IMR-90 (cell line): ENCODE results near the gene SIRT2. TPM values are rescaled to one million over a fixed set of nuclear protein-coding genes. Genes with fewer than 3 reads are reported as not detected.

Source experiments
- ATAC-seq: fragments of 200-7000 bp; cut with Tn5 transposase; 2 replicates; pipeline ENCODE4 v1.9.1; 2020; ENCODE audit warnings: low read depth, mild to moderate bottlenecking, moderate library complexity
- BruUV-seq: library from RNA; stranded (reverse); fragments of 400-500 nt; replicated peaks from 2 replicates; lab custom pipeline; 2021; lab: Mats Ljungman, UMichigan
- CTCF ChIA-PET: fragments of 300-600 bp; formaldehyde crosslinking; extraction: SDS; loops from one replicate; lab custom pipeline; 2021; ENCODE audit warnings: antibody characterized with exemption; lab: Yijun Ruan, JAX
- POLR2A ChIA-PET: fragments of 300-600 bp; sonication (Branson Sonifier 250); formaldehyde crosslinking; loops from one replicate; lab custom pipeline; 2022; ENCODE audit warnings: antibody characterized with exemption; ENCODE audit not compliant: unreplicated experiment; lab: Charles Lee
- DNase-seq: peaks from one replicate; pipeline ENCODE4 v3.0.0; 2013
- H2AFZ ChIP-seq: replicated peaks from 2 replicates; pipeline ENCODE3; 2013; ENCODE audit warnings: low read length, mild to moderate bottlenecking; ENCODE audit not compliant: poor library complexity
- H2AK5ac ChIP-seq: 2 replicates; pipeline ENCODE4 v1.6.1; 2013; ENCODE audit warnings: low read depth, low read length, inconsistent platforms
- H2AK9ac ChIP-seq: replicated peaks from 2 replicates; pipeline ENCODE3; 2013; ENCODE audit warnings: mild to moderate bottlenecking, low read depth, low read length, moderate library complexity; ENCODE audit not compliant: poor library complexity
- H2BK120ac ChIP-seq: 2 replicates; pipeline ENCODE4 v1.6.1; 2013; ENCODE audit warnings: low read depth, low read length, inconsistent platforms
- H2BK15ac ChIP-seq: 3 replicates; pipeline ENCODE4 v1.6.1; 2013; ENCODE audit warnings: low read depth, low read length, inconsistent platforms
- H2BK20ac ChIP-seq: 2 replicates; pipeline ENCODE4 v1.6.1; 2013; ENCODE audit warnings: low read depth, mild to moderate bottlenecking, inconsistent platforms, low read length, moderate library complexity
- H2BK5ac ChIP-seq: 2 replicates; pipeline ENCODE4 v1.6.1; 2013; ENCODE audit warnings: mild to moderate bottlenecking, low read depth, low read length, inconsistent platforms; ENCODE audit not compliant: poor library complexity, severe bottlenecking
- H3K14ac ChIP-seq: replicated peaks from 2 replicates; pipeline ENCODE4 v1.6.1; 2013; ENCODE audit warnings: low read depth, low read length, inconsistent platforms
- H3K18ac ChIP-seq: 2 replicates; pipeline ENCODE4 v1.6.1; 2013; ENCODE audit warnings: low read depth, low read length, control low read depth
- H3K23ac ChIP-seq: 2 replicates; pipeline ENCODE4 v1.6.1; 2013; ENCODE audit warnings: low read depth, low read length, inconsistent platforms
- H3K27ac ChIP-seq: 2 replicates; pipeline ENCODE4 v1.5.1; 2013; ENCODE audit warnings: mild to moderate bottlenecking, control low read depth, low read length; ENCODE audit not compliant: insufficient read depth
- H3K27me3 ChIP-seq: 2 replicates; pipeline ENCODE4 v1.6.1; 2013; ENCODE audit warnings: low read length; ENCODE audit not compliant: control insufficient read depth, insufficient read depth
- H3K36me3 ChIP-seq: 2 replicates; pipeline ENCODE4 v1.6.1; 2013; ENCODE audit warnings: low read length, mixed read lengths; ENCODE audit not compliant: control insufficient read depth, insufficient read depth
- H3K4ac ChIP-seq: 2 replicates; pipeline ENCODE4 v1.6.1; 2013; ENCODE audit warnings: low read depth, low read length, inconsistent platforms
- H3K4me1 ChIP-seq: 2 replicates; pipeline ENCODE4 v1.6.1; 2013; ENCODE audit warnings: low read length, mixed read lengths; ENCODE audit not compliant: control insufficient read depth, insufficient read depth
- H3K4me2 ChIP-seq: 2 replicates; pipeline ENCODE4 v1.6.1; 2013; ENCODE audit warnings: low read depth, mild to moderate bottlenecking, control low read depth, low read length, moderate library complexity
- H3K4me3 ChIP-seq: 2 replicates; pipeline ENCODE4 v1.5.1; 2013; ENCODE audit warnings: low read depth, mild to moderate bottlenecking, control low read depth, low read length, moderate library complexity; ENCODE audit not compliant: insufficient read depth
- H3K56ac ChIP-seq: 2 replicates; pipeline ENCODE4 v1.6.1; 2013; ENCODE audit warnings: low read length, inconsistent platforms; ENCODE audit not compliant: insufficient read depth; ENCODE audit errors: extremely low read depth
- H3K79me1 ChIP-seq, 2 experiments: 2 replicates each; pipeline ENCODE4 v1.6.1; 2013; ENCODE audit warnings: low read length in 2 of 2, inconsistent platforms in 1 of 2, low read depth in 1 of 2
- H3K9ac ChIP-seq: 2 replicates; pipeline ENCODE4 v1.6.1; 2013; ENCODE audit warnings: low read depth, low read length, control low read depth
- H3K9me1 ChIP-seq: 2 replicates; pipeline ENCODE4 v1.6.1; 2013; ENCODE audit warnings: low read length, inconsistent platforms; ENCODE audit not compliant: insufficient read depth
- H3K9me3 ChIP-seq: 2 replicates; pipeline ENCODE4 v1.6.1; 2013; ENCODE audit warnings: low read length; ENCODE audit not compliant: control insufficient read depth, insufficient read depth
- H4K20me1 ChIP-seq: 2 replicates; pipeline ENCODE4 v1.6.1; 2013; ENCODE audit warnings: low read length, inconsistent platforms; ENCODE audit not compliant: insufficient read depth
- H4K5ac ChIP-seq: 2 replicates; pipeline ENCODE4 v1.6.1; 2013; ENCODE audit warnings: mild to moderate bottlenecking, low read depth, low read length, control low read depth
- H4K8ac ChIP-seq, 2 experiments: 2 replicates each; pipeline ENCODE4 v1.6.1; 2013; ENCODE audit warnings: low read depth in 2 of 2, low read length in 2 of 2, control low read depth in 1 of 2, inconsistent platforms in 1 of 2
- H4K91ac ChIP-seq: 2 replicates; pipeline ENCODE4 v1.6.1; 2013; ENCODE audit warnings: low read depth, low read length, inconsistent platforms; ENCODE audit not compliant: insufficient read depth
- RFX5 ChIP-seq: IDR thresholded peaks from 2 replicates; pipeline ENCODE4 v1.8.0; 2012; ENCODE audit warnings: low read depth, mild to moderate bottlenecking, low read length, moderate library complexity
- USF2 ChIP-seq: fragments of 150-350 bp; IDR thresholded peaks from 2 replicates; pipeline ENCODE4 v1.6.1; 2017; ENCODE audit warnings: mild to moderate bottlenecking, antibody characterized with exemption, low read length, low read depth
- WGBS, 2 experiments: methylation state at CpG; one replicate each; pipeline versions ENCODE4 v1.1.5 to v1.1.7; 2013; ENCODE audit warnings: missing lambda C conversion rate in 2 of 2; ENCODE audit not compliant: insufficient read length in 1 of 2; ENCODE audit errors: extremely low coverage in 2 of 2; 5-methylcytosine and 5-hydroxymethylcytosine counted together
- dilution Hi-C: fragments of 300-500 bp; cut with HindIII; formaldehyde crosslinking; loops from one replicate; pipeline ENCODE4 v1.14.3; 2018; ENCODE audit warnings: low sequenced_read_pairs; ENCODE audit not compliant: unreplicated experiment
- in situ Hi-C: fragments of 300-500 bp; cut with MboI; formaldehyde crosslinking; loops from 3 replicates; pipeline ENCODE4 v1.14.3; 2019; ENCODE audit warnings: low sequenced_read_pairs, inconsistent platforms, mixed read lengths
- intact Hi-C: fragments of 100-400 bp; cut with micrococcal nuclease; formaldehyde crosslinking; loops from 2 replicates; pipeline ENCODE4 v1.10.0; 2022
- polyA plus RNA-seq, 3 experiments: library from polyadenylated mRNA; depleted of rRNA; stranded (reverse); fragments of >200 nt; gene quantifications; 2 replicates each; pipeline ENCODE4 v1.2.3, GENCODE V29; 2012; ENCODE audit warnings: low replicate concordance in 1 of 3
- total RNA-seq: library from RNA; depleted of rRNA; stranded (reverse); fragments of >200 nt; gene quantifications from 2 replicates; pipeline ENCODE4 v1.2.3, GENCODE V29; 2012

Gene SIRT2
- total and polyA plus RNA-seq, 2 of the 4 experiments (the other 2 are of a cell fraction), result 43.0 to 50.0 TPM

GRCh38 chr19:38915329-38916321, 16.2 kb upstream of the SIRT2 start:
- ATAC-seq, result no peak
- Histone ChIP-seq H2BK15ac (no peak overlapping the region), H3K4me3 (no peak overlapping the region), H2BK120ac (no peak overlapping the region), H4K5ac (no peak overlapping the region), H3K27ac (no peak overlapping the region), H3K9ac (no peak overlapping the region), H3K79me1 (no peaks in the 10 kb centered on the region), H2AFZ (no peak overlapping the region), H3K36me3 (no peaks in the 10 kb centered on the region), H2AK5ac (no peak overlapping the region), H4K8ac (no peak overlapping the region), H3K56ac (no peak overlapping the region), H4K91ac (no peak overlapping the region), H3K4me1 (no peaks in the 10 kb centered on the region), H3K27me3 (peaks cover 4% of the 10 kb centered on the region; the same call in 1 of the 2 replicates), H3K4ac (no peak overlapping the region), H2AK9ac (no peak overlapping the region), H3K23ac (no peak overlapping the region), H2BK5ac (no peak overlapping the region), H2BK20ac (no peak overlapping the region), H3K18ac (no peak overlapping the region), H3K14ac (no peak overlapping the region), H3K9me1 (no peaks in the 10 kb centered on the region), H4K20me1 (no peaks in the 10 kb centered on the region; the same call in 1 of the 2 replicates), H3K9me3 (no peaks in the 10 kb centered on the region), H3K4me2 (no peak overlapping the region)
- no TSS peak for BruUV-seq
- intact Hi-C loops (no loop called here), in situ Hi-C loops (loop anchor here (25.0 kb wide), 1 partner anchor 178 kb away; the partner anchor contains the start of gene CAPN12), dilution Hi-C loops (no loop called here)
- TF ChIP-seq RFX5 (no peak), USF2 (no peak)
- CTCF ChIA-PET, result interaction anchor here (0.6 to 0.9 kb wide), 2 partner anchors 12 to 25 kb away, joined by 3 read pairs; no protein-coding TSS in a partner anchor
- no peak for DNase-seq
- POLR2A ChIA-PET, result no interaction called here
- 98% methylated on average over 13 of the region's 44 CpGs; no CpG with 5 or more reads in 1 of the 2 experiments for WGBS, 2 experiments
